Fibroblast of the aortic adventitia (primary cell): ENCODE results near the gene SNRPE. TPM values are rescaled to one million over a fixed set of nuclear protein-coding genes. Genes with fewer than 3 reads are reported as not detected.

Experiments used
- DNase-seq: peaks from one replicate; pipeline ENCODE4 v3.0.0-alpha.2; 2010; ENCODE audit warnings: low read depth
- H3K4me3 ChIP-seq: 2 replicates; pipeline ENCODE4 v1.5.1; 2011; ENCODE audit warnings: low read depth, mild to moderate bottlenecking, control low read depth, low read length, moderate library complexity
- CTCF ChIP-seq: IDR thresholded peaks from 2 replicates; pipeline ENCODE4 v1.5.1; 2011; ENCODE audit warnings: mild to moderate bottlenecking, low read length, control low read depth, inconsistent platforms; ENCODE audit not compliant: insufficient read depth
- total RNA-seq: library from RNA; depleted of rRNA; stranded (reverse); fragments of >200 nt; gene quantifications from 2 replicates; pipeline ENCODE4 v1.2.3, GENCODE V29; 2012; ENCODE audit warnings: low replicate concordance

The SNRPE gene
- total RNA-seq, 1 donor: 95.4 TPM

- no peak for TF ChIP-seq CTCF
- H3K4me3 ChIP-seq: no peak overlapping the region
- DNase-seq: peak; percentile 83
Observed at GRCh38 chr1:203858055-203858454, 3.3 kb upstream of the SNRPE start.

GRCh38 chr1:203858975-203859374 lies 2.4 kb upstream of the SNRPE start:
- TF ChIP-seq CTCF: no peak
- no peak for DNase-seq
- no peak overlapping the region for H3K4me3 ChIP-seq

- DNase-seq: peak; percentile 61
- peak overlapping the region; percentile 47 for H3K4me3 ChIP-seq
- TF ChIP-seq CTCF: no peak
Observed at GRCh38 chr1:203860396-203861025, 888 bp upstream of the SNRPE start.

GRCh38 chr1:203867802-203868201 lies 6.4 kb downstream of the SNRPE start:
- DNase-seq: peak; percentile 34
- no peak overlapping the region for H3K4me3 ChIP-seq

GRCh38 chr1:203870245-203870644 lies 8.8 kb downstream of the SNRPE start:
- no peak for TF ChIP-seq CTCF
- DNase-seq: no peak
- H3K4me3 ChIP-seq: no peak overlapping the region

More at GRCh38 chr1:203867802-203868201, 6.4 kb downstream of the SNRPE start:
- TF ChIP-seq CTCF: no peak

GRCh38 chr1:203871114-203871880 lies 9.9 kb downstream of the SNRPE start:
- DNase-seq: peak; percentile 89
- peak; percentile 96 for TF ChIP-seq CTCF
- H3K4me3 ChIP-seq: no peak overlapping the region
